EL (cell line): ENCODE results near the gene CEP112.

Experiments
- DNase-seq: peaks from one replicate; pipeline ENCODE4 v3.0.0-alpha.2; 2016

Gene CEP112

GRCh38 chr17:65626451-65626850 is 565.5 kb downstream of the CEP112 start:
- DNase-seq, result no peak

DNA sequence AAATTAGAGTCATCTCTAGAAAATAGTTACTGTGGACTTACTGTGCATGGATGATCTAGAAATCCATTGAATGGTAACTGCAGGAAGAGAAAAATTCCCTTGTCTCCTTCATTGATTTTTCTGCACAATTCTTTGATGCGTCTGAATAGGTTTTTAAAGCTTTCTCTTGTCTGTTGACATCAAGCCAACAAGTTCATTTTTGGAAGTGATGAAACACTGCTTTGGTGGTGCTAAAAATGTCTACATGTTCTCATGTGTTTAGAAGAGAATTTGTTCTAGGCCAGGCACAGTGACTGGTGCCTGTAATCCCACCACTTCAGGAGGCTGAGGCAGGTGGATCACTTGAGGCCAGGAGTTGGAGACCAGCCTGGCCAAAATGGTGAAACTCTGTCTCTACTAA is 573.4 kb downstream of the CEP112 start:
- DNase-seq, result no peak

DNA sequence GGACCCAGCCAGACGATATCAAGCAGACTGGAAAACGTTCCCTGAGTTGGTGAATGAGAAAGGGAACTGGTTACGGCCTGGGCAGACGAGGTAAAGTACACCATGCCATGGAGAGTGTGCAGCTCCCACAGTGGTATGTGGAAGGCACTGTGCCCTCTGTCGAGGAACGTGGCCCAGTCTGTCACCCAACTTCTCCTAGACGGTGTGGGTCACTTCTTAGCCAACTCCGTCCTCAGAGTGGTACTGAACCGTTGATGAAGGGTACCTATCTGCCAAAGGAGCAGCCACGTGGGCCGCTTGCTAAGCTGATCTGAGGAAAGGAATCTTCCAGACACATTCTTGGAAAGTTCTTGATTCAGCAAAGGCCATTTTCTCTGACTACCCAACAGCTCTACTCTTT is 574.4 kb downstream of the CEP112 start:
- no peak for DNase-seq

DNA sequence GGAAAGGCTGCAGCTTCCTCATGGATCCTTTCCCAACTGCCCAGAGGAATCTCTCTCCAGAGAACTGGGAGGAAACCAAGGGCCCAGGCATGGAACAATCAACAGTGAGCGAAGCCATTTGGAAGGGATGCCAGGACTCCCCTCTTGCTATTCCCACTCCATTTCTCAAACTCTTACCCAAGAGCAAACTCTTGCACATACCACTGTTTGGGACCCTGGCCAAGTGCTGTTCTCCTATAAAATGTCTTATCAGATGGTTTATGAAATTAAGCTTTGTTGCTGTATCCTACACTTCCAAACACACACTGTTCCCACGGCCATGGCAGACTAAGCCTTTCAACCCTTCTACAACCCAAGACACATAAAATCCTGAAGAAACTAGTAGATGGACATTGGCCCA is 582.2 kb downstream of the CEP112 start:
- DNase-seq, result no peak

DNA sequence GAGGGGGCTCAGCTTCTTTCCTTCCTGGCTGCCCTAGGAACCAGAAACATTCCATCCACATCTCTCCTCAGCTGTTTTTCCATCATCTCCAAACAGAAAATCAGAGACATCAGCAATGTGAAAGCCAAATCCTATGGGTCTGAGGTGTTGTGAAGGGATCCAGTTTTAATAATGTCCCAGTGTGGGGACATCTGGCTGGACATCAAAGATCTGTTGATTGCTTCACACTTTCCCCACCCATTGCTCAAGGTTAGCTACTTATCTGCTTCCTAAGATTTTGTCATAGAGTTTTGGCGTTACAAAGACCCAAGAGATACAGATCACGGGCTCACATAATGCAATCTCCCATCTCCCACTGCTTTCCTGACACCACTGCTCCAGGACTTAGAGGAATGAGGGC is 582.6 kb downstream of the CEP112 start:
- DNase-seq, result no peak

GRCh38 chr17:65604070-65604469 is 587.9 kb downstream of the CEP112 start:
- no peak for DNase-seq

DNA sequence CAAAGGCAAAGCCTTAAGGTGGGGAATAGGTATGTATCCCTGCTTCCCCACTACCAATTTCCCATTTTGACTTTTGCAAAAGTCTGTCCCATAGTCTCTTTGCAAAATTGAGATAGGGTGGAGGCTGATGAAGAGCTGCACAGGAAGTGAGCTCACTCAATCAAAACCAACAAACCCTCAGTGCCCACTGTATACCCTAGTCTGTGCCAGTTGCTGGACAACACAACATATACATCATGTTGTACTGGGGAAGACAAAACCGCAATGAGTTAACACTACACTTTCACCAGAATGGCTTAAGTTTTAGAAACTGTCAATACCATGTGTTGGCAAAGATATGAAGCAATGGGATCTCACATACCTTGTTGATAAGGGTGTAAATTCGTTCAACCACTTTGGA is 590.1 kb downstream of the CEP112 start:
- no peak for DNase-seq

DNA sequence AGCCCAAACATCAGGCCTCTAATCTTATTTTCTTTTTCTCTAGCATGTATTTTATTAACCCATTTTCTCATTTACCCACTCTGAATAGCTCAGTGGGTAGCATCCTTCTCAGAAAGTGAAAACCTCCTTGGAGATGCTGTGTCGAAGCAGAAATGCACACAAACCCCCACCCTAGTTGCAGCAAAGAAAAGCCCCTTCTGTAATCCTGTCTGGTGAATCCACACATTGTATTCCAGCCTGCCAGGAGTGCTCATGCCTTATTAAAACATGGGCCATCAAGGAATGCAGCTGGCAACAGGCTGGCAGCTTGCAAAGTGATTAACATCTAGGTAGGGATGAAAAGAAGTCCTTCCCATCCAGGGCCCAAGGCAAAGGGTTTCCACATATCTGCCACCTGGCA is 590.8 kb downstream of the CEP112 start:
- no peak for DNase-seq

DNA sequence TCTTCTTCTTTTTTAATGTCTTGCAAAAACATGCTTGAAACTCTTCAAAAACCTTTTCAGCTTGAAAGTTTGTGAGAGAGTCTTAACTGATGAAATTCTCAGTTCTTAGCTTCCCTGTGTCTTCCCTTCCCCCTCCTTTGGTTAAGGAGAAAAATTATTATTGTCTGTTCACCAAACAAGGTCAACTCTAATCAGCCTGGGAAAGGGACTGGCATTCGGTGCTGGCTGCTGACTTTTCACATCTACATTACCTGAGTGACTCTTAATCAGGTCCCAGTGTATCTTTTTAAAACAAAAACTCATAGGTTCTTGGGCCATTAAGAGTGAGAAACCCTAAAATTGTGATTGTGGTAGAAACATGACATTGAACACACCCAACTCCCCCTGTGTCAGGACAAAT is 591.4 kb downstream of the CEP112 start:
- DNase-seq, result no peak

GRCh38 chr17:65599650-65600049 is 592.3 kb downstream of the CEP112 start:
- DNase-seq, result no peak

GRCh38 chr17:65598746-65599145 is 593.2 kb downstream of the CEP112 start:
- DNase-seq, result no peak

- peak; percentile 31 for DNase-seq
Observed at GRCh38 chr17:65595071-65595656, 596.8 kb downstream of the CEP112 start.

GRCh38 chr17:65593855-65594845 is 597.8 kb downstream of the CEP112 start:
- DNase-seq, result peak; percentile 44

DNA sequence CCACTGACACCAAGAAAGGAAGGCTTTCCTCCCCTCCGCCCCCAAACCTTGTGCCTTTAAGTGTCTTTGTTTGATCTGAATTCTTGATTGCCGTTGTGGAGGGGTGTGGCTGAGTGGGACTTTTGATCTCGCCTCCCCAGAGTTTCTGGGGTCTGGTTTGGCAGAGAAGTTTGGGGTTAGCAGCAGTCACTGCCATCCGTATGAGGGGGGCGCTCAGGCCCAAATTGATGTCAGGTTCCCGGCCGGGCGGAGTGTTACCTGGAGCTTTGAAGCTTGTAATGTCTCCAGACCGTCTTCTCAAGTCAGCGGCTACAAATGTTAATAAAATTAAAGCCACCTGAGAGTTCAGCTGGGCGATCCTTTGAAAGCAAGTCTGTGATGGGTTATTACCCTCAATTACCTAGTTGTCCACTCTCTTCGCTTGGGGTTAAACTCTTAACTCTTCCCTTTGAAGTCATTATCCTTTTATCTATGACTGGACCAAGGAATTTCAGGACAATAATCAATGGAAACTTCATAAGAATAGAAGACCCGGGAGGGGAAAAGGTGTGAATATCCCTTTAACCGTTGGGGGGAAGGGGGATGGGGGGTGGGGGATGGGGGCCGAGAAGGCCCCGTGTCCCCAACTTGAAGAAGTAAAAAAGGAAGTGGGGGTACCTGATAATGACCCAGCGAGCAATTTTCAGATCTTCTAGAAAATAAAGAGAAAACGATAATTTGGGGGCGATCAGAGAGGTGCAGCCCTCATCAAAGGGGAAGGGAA is 598.7 kb downstream of the CEP112 start:
- DNase-seq, result no peak

GRCh38 chr17:65592125-65592965 is 599.6 kb downstream of the CEP112 start:
- no peak for DNase-seq

- DNase-seq, result no peak
Observed at GRCh38 chr17:65589321-65589720, 602.6 kb downstream of the CEP112 start.

GRCh38 chr17:65588181-65588808 is 603.6 kb downstream of the CEP112 start:
- DNase-seq, result no peak

GRCh38 chr17:65587534-65588180 is 604.3 kb downstream of the CEP112 start:
- no peak for DNase-seq

DNA sequence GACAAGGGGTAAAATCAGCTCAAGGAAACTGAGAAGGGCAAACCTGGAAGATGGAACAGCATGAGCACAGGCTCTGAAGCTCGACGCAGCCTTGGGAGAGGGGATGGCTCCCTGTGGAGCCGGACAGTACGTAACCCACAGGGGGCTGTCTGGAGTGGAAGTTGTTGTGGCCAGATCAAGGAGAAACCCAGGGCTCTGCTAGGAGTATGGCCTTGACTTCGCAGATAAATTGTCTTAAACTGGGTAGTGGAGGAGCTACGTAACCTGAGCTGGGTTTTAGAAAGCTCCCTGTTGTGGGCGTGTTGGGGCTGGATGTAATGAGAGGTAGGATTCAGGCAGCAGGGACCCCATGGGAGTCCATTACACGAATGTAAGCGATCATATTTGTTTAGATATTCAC is 605.0 kb downstream of the CEP112 start:
- DNase-seq, result no peak
